Right hindlimb (tissue), 1 donor: ENCODE data around the gene SETD3.

Experiments
- DNase-seq: peaks from one replicate; pipeline ENCODE4 v3.0.0-alpha.2; 2018

Gene SETD3

GRCh38 chr14:99454246-99454645, 26.4 kb downstream of the SETD3 start:
- no peak for DNase-seq

DNA sequence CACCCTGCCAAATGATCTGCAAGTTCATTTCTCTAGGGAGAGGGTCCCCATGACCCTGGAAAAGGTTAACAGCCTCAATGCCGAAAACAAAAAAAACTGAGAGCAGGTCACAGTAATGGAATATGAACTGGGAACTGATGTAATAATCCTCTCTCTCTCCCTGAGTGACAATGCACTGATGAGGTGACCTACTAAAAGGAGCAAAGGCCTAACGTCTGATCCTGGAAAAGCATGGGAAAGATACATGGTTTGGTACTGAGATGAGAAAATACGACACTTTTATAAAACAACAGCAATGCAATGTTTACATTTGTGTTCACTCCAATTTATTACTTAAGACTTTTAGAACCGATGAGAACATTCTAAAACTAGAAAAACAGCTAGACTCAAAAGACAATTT, 27.7 kb downstream of the SETD3 start:
- no peak for DNase-seq

DNA sequence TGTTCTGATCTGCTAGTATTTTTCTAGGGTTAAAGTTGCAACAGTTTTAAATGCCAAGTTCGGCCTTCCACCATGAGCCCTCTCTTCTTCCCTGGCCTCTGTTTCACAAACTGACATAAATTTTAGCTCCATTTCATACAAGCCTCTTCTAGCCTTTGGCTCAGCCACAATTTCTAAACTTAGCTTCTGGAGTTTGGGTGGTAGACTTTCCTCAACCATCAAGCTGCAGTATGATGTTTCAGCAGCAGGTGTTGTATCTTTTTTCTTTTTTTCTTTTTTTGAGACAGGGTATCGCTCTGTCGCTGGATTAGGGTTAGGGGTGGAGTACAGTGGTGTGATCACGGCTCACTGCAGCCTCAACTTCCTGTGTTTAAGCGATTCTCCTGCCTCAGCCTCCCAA, 29.4 kb downstream of the SETD3 start:
- no peak for DNase-seq

DNA sequence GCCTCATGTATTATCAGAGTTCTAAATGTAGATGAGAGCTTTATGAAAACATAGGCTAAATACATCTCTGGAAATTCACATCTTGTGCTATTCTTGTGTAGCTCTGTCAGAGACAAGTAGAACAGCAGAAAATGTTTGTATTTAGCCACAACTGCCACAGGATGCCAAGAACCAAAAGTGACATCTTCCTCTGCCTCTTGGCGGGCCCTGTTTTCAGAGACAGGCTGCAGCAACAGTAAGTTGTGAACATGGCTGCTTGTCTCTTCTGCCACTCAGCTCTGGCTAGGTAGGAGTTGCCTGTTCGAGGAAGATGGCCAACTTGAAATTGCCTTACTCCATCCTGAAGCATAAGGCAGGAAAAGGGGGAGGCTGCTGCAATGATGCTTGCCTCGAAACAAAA, 30.4 kb downstream of the SETD3 start:
- DNase-seq: no peak

DNA sequence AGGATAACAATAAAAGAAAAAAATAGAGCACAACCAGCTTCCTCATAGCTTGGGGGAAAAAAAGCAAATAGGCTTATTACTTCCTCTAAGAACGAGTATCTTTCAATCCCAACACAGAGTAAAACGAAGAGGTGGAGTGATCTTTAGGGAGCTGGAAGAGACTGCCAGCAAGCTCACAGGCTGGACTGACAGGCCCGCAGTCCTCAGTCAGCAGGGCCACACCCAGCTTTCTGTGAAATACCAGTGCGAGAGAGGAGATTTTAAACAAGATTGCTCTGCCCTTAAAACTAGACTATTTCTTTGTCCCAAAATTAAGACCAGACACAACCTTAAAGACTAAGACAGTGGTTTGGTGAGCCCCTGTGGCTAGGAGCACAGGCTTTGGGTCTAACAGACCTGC, 32.9 kb downstream of the SETD3 start:
- no peak for DNase-seq

DNA sequence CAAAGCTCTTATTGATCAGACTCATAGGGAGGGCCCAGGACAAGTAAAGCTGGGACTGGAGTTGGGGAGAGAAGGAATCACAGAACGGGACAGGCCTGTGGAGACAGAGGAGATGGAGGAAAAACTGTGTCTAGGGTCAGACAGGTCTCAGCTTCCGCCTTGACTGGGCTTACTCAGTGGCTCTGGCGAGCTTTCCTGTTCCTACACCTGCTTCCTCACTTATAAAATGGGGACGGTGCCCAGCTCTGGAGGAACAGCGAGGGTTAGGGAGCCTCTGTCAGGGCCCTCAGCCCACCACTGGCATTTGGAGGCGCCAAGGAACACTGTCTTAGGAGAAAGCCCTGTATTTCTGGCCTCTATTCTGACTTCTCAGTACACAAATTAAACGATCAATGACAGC, 34.7 kb downstream of the SETD3 start:
- no peak for DNase-seq

DNA sequence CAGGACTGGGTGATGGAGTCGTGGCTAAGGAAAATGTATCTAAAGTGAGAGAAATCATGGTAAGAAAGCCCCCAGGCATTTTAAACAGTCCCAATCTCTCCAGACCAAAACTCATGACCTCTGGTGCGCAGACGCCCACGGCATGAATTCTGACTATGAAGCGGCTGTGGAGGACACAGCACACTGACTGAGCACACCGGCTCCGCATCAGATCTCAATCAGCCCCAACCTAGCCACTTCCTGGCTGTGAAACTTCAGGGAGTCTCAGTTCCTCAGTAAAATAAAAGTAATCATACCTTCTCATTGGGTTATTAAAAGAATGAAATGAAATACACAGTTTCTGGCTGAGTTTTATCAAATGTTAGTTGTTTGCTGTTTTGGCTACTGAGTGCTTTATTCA, 38.7 kb downstream of the SETD3 start:
- DNase-seq: no peak

DNA sequence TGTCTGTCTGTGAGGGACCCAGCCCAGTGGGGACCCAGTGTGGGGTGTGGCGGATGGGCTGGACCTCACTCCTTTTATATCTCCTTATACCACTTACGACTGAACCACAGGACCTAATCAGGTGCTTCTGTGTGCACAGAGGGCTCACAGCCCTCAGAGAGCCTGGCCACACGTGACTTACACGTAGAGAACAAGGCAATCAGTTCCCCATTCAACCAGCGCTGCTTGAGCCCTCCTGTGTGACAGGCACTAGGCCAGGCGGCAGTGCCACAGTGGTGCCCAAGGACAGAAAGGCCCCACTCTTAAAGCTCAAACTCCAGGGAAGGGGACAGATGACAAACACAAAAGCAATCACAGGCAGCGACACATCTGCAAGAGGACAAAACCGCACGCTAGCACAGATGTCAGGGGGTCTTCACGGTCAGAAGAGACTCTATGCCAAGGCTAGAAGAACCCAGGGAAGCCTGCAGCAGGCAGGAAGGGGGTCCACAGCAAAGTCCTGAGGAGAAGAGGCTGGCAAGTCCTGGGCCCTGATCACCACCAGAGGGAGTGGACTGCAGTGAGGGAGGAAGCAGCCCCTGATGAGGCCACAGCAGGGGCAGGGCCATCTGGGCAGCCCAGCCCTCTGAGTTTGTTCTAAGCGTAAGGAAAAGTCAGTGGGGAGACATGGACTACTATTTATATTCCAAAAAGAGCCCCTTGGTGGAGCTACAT, 39.3 kb downstream of the SETD3 start:
- DNase-seq: no peak

DNA sequence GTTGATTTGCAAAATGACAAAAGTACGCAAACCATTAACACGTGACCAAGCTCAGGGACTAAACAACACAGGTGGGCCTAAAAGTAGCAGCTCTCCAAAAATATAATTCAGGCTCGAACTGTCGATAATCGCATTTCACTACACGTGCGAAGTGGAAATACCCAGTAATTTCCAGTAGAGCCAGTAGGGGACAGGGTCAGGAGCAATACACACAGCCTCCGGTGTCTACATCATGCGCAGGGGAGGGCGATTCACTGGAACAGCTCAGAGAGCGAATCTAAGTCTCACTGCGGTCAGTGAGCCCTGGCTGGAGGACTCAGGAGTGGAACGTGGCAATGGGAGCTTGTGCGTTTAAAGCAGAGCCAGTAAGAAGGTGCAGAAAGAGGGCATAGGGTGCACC, 40.4 kb downstream of the SETD3 start:
- DNase-seq: no peak

DNA sequence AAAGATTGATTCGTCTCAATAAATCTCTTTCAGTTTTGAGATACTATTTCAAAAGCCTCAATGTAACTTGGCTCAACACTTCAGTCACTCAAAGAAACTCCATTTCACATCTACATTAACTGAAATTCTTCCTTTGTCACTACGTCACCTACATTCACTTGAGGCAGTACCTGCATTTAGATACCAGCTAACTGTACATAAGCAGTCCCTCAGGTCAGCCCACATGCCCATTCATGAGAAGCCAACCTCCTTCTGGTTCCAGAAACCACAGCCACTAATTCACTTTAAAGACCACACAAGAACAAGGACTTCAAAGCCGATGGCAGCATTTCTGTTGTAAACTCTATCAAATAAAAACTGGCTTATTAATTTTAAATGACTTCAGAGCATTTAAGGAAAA, 43.0 kb downstream of the SETD3 start:
- DNase-seq: no peak

DNA sequence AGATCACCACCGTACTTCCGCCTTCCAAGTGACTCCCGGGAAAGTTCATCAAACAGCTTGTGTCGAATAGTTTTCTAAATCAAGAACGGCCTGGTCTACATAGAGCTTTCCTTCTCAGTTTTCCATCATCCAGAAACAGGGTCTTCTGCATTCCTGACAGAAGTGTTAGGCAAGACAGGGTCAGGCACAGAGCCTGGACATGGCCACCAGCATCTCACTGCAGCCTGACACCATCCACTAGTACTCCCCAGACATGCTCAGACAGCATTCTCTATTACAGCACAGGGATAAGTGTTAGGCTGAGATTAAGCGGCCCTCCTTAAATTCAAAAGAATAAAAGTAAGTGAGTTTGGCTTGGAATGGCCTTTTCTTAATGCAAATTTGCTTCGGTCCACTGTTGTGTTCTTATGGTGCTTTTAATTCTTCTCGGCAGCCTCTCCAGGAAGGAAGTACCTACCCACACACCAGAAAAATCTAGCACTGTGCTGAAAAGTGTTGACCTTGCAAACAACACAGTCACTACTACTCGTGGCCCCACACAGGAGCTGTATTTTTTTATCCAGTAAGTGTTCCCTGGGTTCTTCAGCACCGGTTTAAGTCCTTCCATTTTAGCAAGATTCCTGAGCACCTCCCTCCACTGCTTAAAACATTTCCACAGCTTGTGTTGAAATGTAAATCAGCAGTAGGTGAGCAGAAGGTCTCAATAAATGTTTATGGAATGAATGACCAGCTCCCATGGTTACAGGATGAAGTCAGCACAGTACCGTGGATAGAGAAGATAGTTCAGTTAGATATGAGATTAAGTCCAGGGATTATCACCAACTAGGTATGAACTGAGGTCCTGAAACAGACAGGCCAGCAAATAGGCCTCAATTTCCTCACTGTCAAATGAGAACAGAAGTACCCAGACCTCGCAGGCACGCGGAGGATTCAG, 44.1 kb downstream of the SETD3 start:
- DNase-seq: no peak

GRCh38 chr14:99435327-99435726, 45.3 kb downstream of the SETD3 start:
- DNase-seq: no peak

GRCh38 chr14:99432485-99432884, 48.2 kb downstream of the SETD3 start:
- DNase-seq: no peak

- DNase-seq: no peak
These were observed 48.7 kb downstream of the SETD3 start for GRCh38 chr14:99431986-99432385.

GRCh38 chr14:99430491-99430890, 50.2 kb downstream of the SETD3 start:
- DNase-seq: no peak

- DNase-seq: no peak
These were observed 52.9 kb downstream of the SETD3 start for GRCh38 chr14:99427632-99428300.

- no peak for DNase-seq
These were observed 53.8 kb downstream of the SETD3 start for GRCh38 chr14:99426813-99427346.

DNA sequence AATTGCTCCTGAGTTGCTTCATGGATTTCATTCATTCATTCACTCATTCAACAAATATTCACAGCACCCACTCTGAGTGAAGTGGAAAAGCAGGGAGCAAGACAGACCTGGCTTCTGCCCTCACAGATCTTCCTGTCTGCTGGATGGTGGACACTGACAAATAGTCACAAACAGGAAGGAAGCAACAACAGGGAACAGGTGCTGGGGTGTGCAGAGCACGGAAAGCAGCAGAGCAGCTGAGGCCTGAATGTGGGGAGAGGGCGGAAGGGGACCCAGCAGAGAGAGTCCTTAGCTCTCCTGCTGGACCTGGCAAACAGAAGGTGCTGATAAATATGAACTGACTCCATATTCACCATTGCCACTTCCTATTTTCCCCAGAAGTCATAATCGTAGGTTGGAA, 54.4 kb downstream of the SETD3 start:
- DNase-seq: no peak

GRCh38 chr14:99425272-99425681, 55.4 kb downstream of the SETD3 start:
- DNase-seq: no peak

GRCh38 chr14:99424306-99424877, 56.3 kb downstream of the SETD3 start:
- DNase-seq: no peak

GRCh38 chr14:99423434-99423833, 57.2 kb downstream of the SETD3 start:
- DNase-seq: no peak

- no peak for DNase-seq
These were observed 58.2 kb downstream of the SETD3 start for GRCh38 chr14:99422228-99423010.
